GM23338 (cell line): ENCODE results near the gene CDKN2A. TPM values are rescaled to one million over a fixed set of nuclear protein-coding genes. Genes with fewer than 3 reads are reported as not detected.

Source experiments
- ATAC-seq: fragments of 200-7000 bp; cut with Tn5 transposase; 3 replicates; pipeline ENCODE4 v1.9.1; 2020
- DNase-seq: peaks from one replicate; pipeline ENCODE4 v3.0.0-alpha.2; 2015; ENCODE audit warnings: low spot score
- H2AFZ ChIP-seq: fragments of 200-600 bp; sonication (generic); 2 replicates; pipeline ENCODE4 v1.8.0; 2016; ENCODE audit warnings: antibody characterized with exemption, mild to moderate bottlenecking, moderate library complexity
- H3F3A ChIP-seq: fragments of 200-600 bp; sonication (generic); replicated peaks from 2 replicates; pipeline ENCODE4 v1.8.0; 2017; ENCODE audit warnings: antibody characterized with exemption, mixed run types, low read depth
- H3K27ac ChIP-seq: fragments of 200-600 bp; sonication (generic); 2 replicates; pipeline ENCODE4 v1.6.1; 2016; ENCODE audit warnings: low read depth
- H3K27me3 ChIP-seq: fragments of 200-600 bp; sonication (generic); 2 replicates; pipeline ENCODE4 v1.8.0; 2016; ENCODE audit warnings: mild to moderate bottlenecking, mixed run types, moderate library complexity; ENCODE audit not compliant: insufficient read depth
- H3K36me3 ChIP-seq: fragments of 200-600 bp; sonication (generic); 2 replicates; pipeline ENCODE4 v1.8.0; 2016; ENCODE audit warnings: mild to moderate bottlenecking; ENCODE audit not compliant: insufficient read depth
- H3K4me1 ChIP-seq: fragments of 200-600 bp; sonication (generic); 2 replicates; pipeline ENCODE4 v1.8.0; 2016; ENCODE audit warnings: mild to moderate bottlenecking, moderate library complexity; ENCODE audit not compliant: insufficient read depth
- H3K4me2 ChIP-seq: fragments of 200-600 bp; sonication (generic); 2 replicates; pipeline ENCODE4 v1.7.1; 2017; ENCODE audit warnings: mixed run types
- H3K4me3 ChIP-seq: fragments of 200-600 bp; sonication (generic); 2 replicates; pipeline ENCODE4 v1.6.1; 2016; ENCODE audit warnings: mixed run types
- H3K79me2 ChIP-seq: fragments of 200-600 bp; sonication (generic); replicated peaks from 2 replicates; pipeline ENCODE4 v1.8.0; 2017; ENCODE audit warnings: mild to moderate bottlenecking; ENCODE audit not compliant: insufficient read depth
- H3K9me2 ChIP-seq: fragments of 200-600 bp; sonication (generic); 2 replicates; pipeline ENCODE4 v1.8.0; 2017; ENCODE audit not compliant: insufficient read depth
- H4K20me1 ChIP-seq: fragments of 200-600 bp; sonication (generic); replicated peaks from 2 replicates; pipeline ENCODE4 v1.8.0; 2017; ENCODE audit warnings: mild to moderate bottlenecking; ENCODE audit not compliant: insufficient read depth
- H3K27ac Mint-ChIP-seq: 2 replicates; pipeline ENCODE4 v1.8.0; 2020; ENCODE audit warnings: inconsistent platforms, mild to moderate bottlenecking, moderate library complexity, mixed read lengths
- H3K27me3 Mint-ChIP-seq: 3 replicates; pipeline ENCODE4 v1.8.0; 2022; ENCODE audit warnings: low read depth, mild to moderate bottlenecking, moderate library complexity, mixed read lengths, inconsistent platforms; ENCODE audit not compliant: insufficient read depth, poor library complexity
- H3K36me3 Mint-ChIP-seq: 3 replicates; pipeline ENCODE4 v1.8.0; 2021; ENCODE audit warnings: low read depth, mild to moderate bottlenecking, inconsistent platforms, moderate library complexity, mixed read lengths
- H3K4me1 Mint-ChIP-seq: 3 replicates; pipeline ENCODE4 v1.8.0; 2020; ENCODE audit warnings: mild to moderate bottlenecking, inconsistent platforms, mixed read lengths
- H3K4me3 Mint-ChIP-seq: 3 replicates; pipeline ENCODE4 v1.8.0; 2021; ENCODE audit warnings: moderate library complexity, mild to moderate bottlenecking, inconsistent platforms, mixed read lengths
- H3K9me3 Mint-ChIP-seq: 3 replicates; pipeline ENCODE4 v1.8.0; 2020; ENCODE audit warnings: moderate library complexity, mild to moderate bottlenecking, inconsistent platforms, mixed read lengths
- CREB1 ChIP-seq: fragments of 250-450 bp; sonication (Bioruptor Pico); IDR thresholded peaks from 2 replicates; pipeline ENCODE4 v1.5.0; 2020; ENCODE audit warnings: low read depth, mild to moderate bottlenecking, moderate library complexity
- EZH2 ChIP-seq: fragments of 200-600 bp; sonication (generic); IDR thresholded peaks from one replicate; pipeline ENCODE4 v1.8.0; 2017; ENCODE audit warnings: antibody characterized with exemption, mild to moderate bottlenecking, low read depth; ENCODE audit not compliant: unreplicated experiment
- EZH2phosphoT487 ChIP-seq: fragments of 200-600 bp; sonication (generic); IDR thresholded peaks from one replicate; pipeline ENCODE4 v1.8.1; 2018; ENCODE audit warnings: antibody characterized with exemption; ENCODE audit not compliant: unreplicated experiment
- JUNB ChIP-seq: IDR thresholded peaks from one replicate; pipeline ENCODE4 v1.6.1; 2016; ENCODE audit warnings: antibody characterized with exemption; ENCODE audit not compliant: unreplicated experiment
- NANOG ChIP-seq: IDR thresholded peaks from 2 replicates; pipeline ENCODE4 v1.6.1; 2016; ENCODE audit warnings: antibody characterized with exemption, borderline replicate concordance
- STAT1 ChIP-seq: IDR thresholded peaks from one replicate; pipeline ENCODE4 v1.6.1; 2016; ENCODE audit warnings: antibody characterized with exemption; ENCODE audit not compliant: unreplicated experiment
- ZNF114 ChIP-seq: fragments of 250-450 bp; sonication (Bioruptor Pico); IDR thresholded peaks from 2 replicates; pipeline ENCODE4 v1.5.0; 2020; ENCODE audit warnings: mild to moderate bottlenecking, moderate library complexity
- ZNF331 ChIP-seq: fragments of 250-450 bp; sonication (Bioruptor Pico); IDR thresholded peaks from 2 replicates; pipeline ENCODE4 v1.5.0; 2020; ENCODE audit warnings: low read depth, mild to moderate bottlenecking, moderate library complexity
- ZNF462 ChIP-seq: fragments of 250-450 bp; sonication (Bioruptor Pico); IDR thresholded peaks from 2 replicates; pipeline ENCODE4 v1.5.0; 2020; ENCODE audit warnings: mild to moderate bottlenecking, moderate library complexity
- polyA plus RNA-seq: library from polyadenylated mRNA; unstranded; fragments of >200 nt; fragmentation: Nextera tagmentation; extraction: Ambion mirVana; gene quantifications from 2 replicates; pipeline ENCODE4 v1.2.1, GENCODE V29; 2016
- total RNA-seq: library from RNA; depleted of rRNA; stranded (reverse); fragments of >200 nt; shearing (Covaris generic); gene quantifications from 2 replicates; pipeline ENCODE4 v1.2.3, GENCODE V29; 2014
- TF ChIP-seq, protein P1 (sequence below): IDR thresholded peaks from one replicate; pipeline ENCODE4 v1.6.1; 2018; ENCODE audit warnings: antibody characterized with exemption; ENCODE audit not compliant: unreplicated experiment
- TF ChIP-seq, protein P2 (sequence below): IDR thresholded peaks from 2 replicates; pipeline ENCODE4 v1.6.1; 2016; ENCODE audit warnings: antibody characterized with exemption
- TF ChIP-seq, protein P3 (sequence below), 2 experiments: fragments of 200-600 bp in 1 of 2; sonication (generic) in 1 of 2; conservative IDR thresholded peaks; 2 replicates each; pipeline versions ENCODE4 v1.5.1 to v1.6.1; 2016 to 2017; ENCODE audit warnings: antibody characterized with exemption in 2 of 2, low read depth in 2 of 2, mild to moderate bottlenecking in 2 of 2, moderate library complexity in 1 of 2

The CDKN2A gene
- total and polyA plus RNA-seq, 2 experiments from 2014 or later, result 0.87 to 2.7 TPM

GRCh38 chr9:22005021-22005701, 11.0 kb upstream of the CDKN2A start (continued):
- TF ChIP-seq ZNF462 (CRISPR knock-in tag) (no peak), STAT1 (no peak), JUNB (no peak), EZH2 (peak; percentile 62), ZNF114 (CRISPR knock-in tag) (no peak)

GRCh38 chr9:22002038-22002437, 7.8 kb upstream of the CDKN2A start:
- Mint-ChIP-seq H3K9me3 (no peaks in the 10 kb centered on the region), H3K4me3 (no peak overlapping the region), H3K27me3 (peaks cover 73% of the 10 kb centered on the region), H3K27ac (no peak overlapping the region), H3K36me3 (no peaks in the 10 kb centered on the region), H3K4me1 (peaks cover 28% of the 10 kb centered on the region)
- ATAC-seq (no peak), DNase-seq (no peak)
- Histone ChIP-seq H3K36me3 (no peaks in the 10 kb centered on the region), H3K79me2 (no peaks in the 10 kb centered on the region), H3F3A (peaks cover 17% of the 10 kb centered on the region), H3K4me3 (no peak overlapping the region), H3K4me1 (peaks cover 29% of the 10 kb centered on the region), H3K4me2 (no peak overlapping the region), H4K20me1 (no peaks in the 10 kb centered on the region), H3K27me3 (peaks cover 95% of the 10 kb centered on the region), H2AFZ (no peak overlapping the region), H3K27ac (no peak overlapping the region), H3K9me2 (no peaks in the 10 kb centered on the region)
- TF ChIP-seq, protein P1, sequence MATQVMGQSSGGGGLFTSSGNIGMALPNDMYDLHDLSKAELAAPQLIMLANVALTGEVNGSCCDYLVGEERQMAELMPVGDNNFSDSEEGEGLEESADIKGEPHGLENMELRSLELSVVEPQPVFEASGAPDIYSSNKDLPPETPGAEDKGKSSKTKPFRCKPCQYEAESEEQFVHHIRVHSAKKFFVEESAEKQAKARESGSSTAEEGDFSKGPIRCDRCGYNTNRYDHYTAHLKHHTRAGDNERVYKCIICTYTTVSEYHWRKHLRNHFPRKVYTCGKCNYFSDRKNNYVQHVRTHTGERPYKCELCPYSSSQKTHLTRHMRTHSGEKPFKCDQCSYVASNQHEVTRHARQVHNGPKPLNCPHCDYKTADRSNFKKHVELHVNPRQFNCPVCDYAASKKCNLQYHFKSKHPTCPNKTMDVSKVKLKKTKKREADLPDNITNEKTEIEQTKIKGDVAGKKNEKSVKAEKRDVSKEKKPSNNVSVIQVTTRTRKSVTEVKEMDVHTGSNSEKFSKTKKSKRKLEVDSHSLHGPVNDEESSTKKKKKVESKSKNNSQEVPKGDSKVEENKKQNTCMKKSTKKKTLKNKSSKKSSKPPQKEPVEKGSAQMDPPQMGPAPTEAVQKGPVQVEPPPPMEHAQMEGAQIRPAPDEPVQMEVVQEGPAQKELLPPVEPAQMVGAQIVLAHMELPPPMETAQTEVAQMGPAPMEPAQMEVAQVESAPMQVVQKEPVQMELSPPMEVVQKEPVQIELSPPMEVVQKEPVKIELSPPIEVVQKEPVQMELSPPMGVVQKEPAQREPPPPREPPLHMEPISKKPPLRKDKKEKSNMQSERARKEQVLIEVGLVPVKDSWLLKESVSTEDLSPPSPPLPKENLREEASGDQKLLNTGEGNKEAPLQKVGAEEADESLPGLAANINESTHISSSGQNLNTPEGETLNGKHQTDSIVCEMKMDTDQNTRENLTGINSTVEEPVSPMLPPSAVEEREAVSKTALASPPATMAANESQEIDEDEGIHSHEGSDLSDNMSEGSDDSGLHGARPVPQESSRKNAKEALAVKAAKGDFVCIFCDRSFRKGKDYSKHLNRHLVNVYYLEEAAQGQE, result no peak
- TF ChIP-seq, protein P2, sequence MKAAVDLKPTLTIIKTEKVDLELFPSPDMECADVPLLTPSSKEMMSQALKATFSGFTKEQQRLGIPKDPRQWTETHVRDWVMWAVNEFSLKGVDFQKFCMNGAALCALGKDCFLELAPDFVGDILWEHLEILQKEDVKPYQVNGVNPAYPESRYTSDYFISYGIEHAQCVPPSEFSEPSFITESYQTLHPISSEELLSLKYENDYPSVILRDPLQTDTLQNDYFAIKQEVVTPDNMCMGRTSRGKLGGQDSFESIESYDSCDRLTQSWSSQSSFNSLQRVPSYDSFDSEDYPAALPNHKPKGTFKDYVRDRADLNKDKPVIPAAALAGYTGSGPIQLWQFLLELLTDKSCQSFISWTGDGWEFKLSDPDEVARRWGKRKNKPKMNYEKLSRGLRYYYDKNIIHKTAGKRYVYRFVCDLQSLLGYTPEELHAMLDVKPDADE, result no peak
- no peak for TF ChIP-seq JUNB
- TF ChIP-seq CREB1 (CRISPR knock-in tag), result no peak
- TF ChIP-seq ZNF114 (CRISPR knock-in tag), result no peak
- no peak for TF ChIP-seq STAT1
- TF ChIP-seq, protein P3, sequence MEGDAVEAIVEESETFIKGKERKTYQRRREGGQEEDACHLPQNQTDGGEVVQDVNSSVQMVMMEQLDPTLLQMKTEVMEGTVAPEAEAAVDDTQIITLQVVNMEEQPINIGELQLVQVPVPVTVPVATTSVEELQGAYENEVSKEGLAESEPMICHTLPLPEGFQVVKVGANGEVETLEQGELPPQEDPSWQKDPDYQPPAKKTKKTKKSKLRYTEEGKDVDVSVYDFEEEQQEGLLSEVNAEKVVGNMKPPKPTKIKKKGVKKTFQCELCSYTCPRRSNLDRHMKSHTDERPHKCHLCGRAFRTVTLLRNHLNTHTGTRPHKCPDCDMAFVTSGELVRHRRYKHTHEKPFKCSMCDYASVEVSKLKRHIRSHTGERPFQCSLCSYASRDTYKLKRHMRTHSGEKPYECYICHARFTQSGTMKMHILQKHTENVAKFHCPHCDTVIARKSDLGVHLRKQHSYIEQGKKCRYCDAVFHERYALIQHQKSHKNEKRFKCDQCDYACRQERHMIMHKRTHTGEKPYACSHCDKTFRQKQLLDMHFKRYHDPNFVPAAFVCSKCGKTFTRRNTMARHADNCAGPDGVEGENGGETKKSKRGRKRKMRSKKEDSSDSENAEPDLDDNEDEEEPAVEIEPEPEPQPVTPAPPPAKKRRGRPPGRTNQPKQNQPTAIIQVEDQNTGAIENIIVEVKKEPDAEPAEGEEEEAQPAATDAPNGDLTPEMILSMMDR (conservative IDR thresholded peaks at IDR 0.05; ENCODE audit: low read depth in 2 of 2), result no peak
- no peak for TF ChIP-seq EZH2phosphoT487
- no peak for TF ChIP-seq ZNF331 (CRISPR knock-in tag)
- TF ChIP-seq NANOG, result no peak
